ENCODE measurements around the gene NTM. TPM values are rescaled to one million over a fixed set of nuclear protein-coding genes. Genes with fewer than 3 reads are reported as not detected.

NTM gene
- total and polyA plus RNA-seq, 2 donors (not counting 3 experiments of a cell fraction or from before 2014, with no cell fraction given): 1.00 to 1.1 TPM

DNA sequence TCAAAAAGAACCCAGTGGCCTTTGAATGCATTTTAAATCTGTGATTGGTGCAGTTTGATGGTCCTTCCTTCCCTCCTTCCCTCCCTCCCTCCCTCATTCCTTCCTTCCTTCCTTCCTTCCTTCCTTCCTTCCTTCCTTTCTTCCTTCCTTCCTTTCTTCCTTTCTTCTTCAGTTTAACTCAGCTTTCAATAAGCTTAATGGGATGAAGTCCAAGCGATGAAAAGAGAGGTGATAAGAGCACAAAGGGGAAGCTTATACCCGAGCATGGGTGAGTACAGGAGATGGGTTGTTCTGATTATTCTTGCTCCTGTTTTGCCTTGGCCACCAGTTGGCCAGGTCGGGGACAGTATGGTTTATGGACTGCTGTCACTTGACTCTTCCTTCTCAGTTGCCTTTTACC lies 605.6 kb downstream of the NTM start:
- ChIA-PET CTCF (interaction anchor here (0.9 to 1.4 kb wide), 4 partner anchors 12 to 284 kb away, joined by 3 to 7 read pairs (median 4); no protein-coding TSS in a partner anchor), POLR2A (no interaction called here)
- peak; percentile 38 for FAIRE-seq
- Histone ChIP-seq H3K9me1 (replicated peaks; ENCODE audit: control insufficient read depth, extremely low read depth, insufficient read depth, low read length) (no peaks in the 10 kb centered on the region), H3K9ac (replicated peaks; ENCODE audit: extremely low read depth, insufficient read depth, low read length) (no peak overlapping the region), H3K27ac (ENCODE audit: insufficient read depth, low read depth, low read length) (no peak overlapping the region), H2AFZ (ENCODE audit: low read depth, low read length) (no peak overlapping the region), H3K79me2 (ENCODE audit: control insufficient read depth, insufficient read depth, low read length) (no peaks in the 10 kb centered on the region), H3K27me3 (ENCODE audit: control insufficient read depth in 2 of 2, insufficient read depth in 2 of 2, low read length in 2 of 2) (no peaks in the 10 kb centered on the region), H3K36me3 (ENCODE audit: control insufficient read depth in 2 of 2, extremely low read depth in 1 of 2, insufficient read depth in 2 of 2, low read length in 2 of 2) (no peaks in the 10 kb centered on the region), H3K4me1 (ENCODE audit: control insufficient read depth, extremely low read depth, insufficient read depth, low read length) (peaks cover 3% of the 10 kb centered on the region), H4K20me1 (replicated peaks; ENCODE audit: control insufficient read depth, extremely low read depth, insufficient read depth, low read length) (no peaks in the 10 kb centered on the region), H3K9me3 (replicated peaks; ENCODE audit: control insufficient read depth, insufficient read depth, low read length) (no peaks in the 10 kb centered on the region), H3K4me2 (ENCODE audit: insufficient read depth, low read length) (no peak overlapping the region), H3K4me3 (replicated peaks in 1 of 3; ENCODE audit: insufficient read depth in 1 of 3, low read depth in 1 of 3, low read length in 3 of 3) (no peak overlapping the region)
- no TSS peak for BruUV-seq (replicated peaks)
- intact Hi-C loops (cut with micrococcal nuclease) (no loop called here), dilution Hi-C loops (cut with MboI; ENCODE audit: extremely low pct_ligation_motif_present, low sequenced_read_pairs) (no loop called here)
- TF ChIP-seq POLR2AphosphoS5 (IDR thresholded peaks at IDR 0.05; ENCODE audit: insufficient read depth, low read depth, low read length): no peak
- TF ChIP-seq, protein P1, sequence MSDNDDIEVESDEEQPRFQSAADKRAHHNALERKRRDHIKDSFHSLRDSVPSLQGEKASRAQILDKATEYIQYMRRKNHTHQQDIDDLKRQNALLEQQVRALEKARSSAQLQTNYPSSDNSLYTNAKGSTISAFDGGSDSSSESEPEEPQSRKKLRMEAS (IDR thresholded peaks at IDR 0.05; ENCODE audit: insufficient read depth, insufficient read length): no peak
- TF ChIP-seq EZH2 (IDR thresholded peaks at IDR 0.05; ENCODE audit: borderline replicate concordance, low read depth, low read length, severe bottlenecking): no peak
- no peak for TF ChIP-seq JUN (IDR thresholded peaks at IDR 0.05; ENCODE audit: borderline replicate concordance, insufficient read depth, insufficient read length, low read depth)
- no peak for TF ChIP-seq FOS (IDR thresholded peaks at IDR 0.05; ENCODE audit: borderline replicate concordance, insufficient read depth, low read length)
- TF ChIP-seq POLR2A (IDR thresholded peaks at IDR 0.05; ENCODE audit: low read depth, low read length): no peak
- TF ChIP-seq MYC (IDR thresholded peaks at IDR 0.05; ENCODE audit: low read depth, low read length): no peak
- no peak for DNase-seq (ENCODE audit: low read depth, low spot score)

DNA sequence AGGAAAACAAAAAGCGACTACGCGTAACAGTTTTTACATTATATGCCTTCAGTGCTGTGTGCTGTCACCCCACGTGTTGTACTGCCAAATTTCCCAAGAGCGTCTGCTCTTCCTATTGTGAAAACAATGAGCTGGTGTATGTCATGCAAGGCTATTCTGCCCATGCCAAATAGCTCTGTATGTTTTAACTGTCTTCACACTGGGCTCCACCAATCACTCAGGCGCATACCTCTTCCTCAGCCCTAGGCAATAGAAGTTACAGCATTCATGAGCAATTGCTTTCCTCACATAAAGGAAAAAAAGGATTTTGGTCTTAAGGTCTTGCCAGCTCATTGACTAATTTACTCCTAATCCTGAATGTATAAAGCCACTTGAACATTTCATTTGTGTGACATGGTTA lies 606.8 kb downstream of the NTM start:
- H3K4me3 ChIP-seq (replicated peaks in 1 of 3; ENCODE audit: insufficient read depth in 1 of 3, low read depth in 1 of 3, low read length in 3 of 3): no peak overlapping the region
- no peak overlapping the region for H3K27ac ChIP-seq (ENCODE audit: insufficient read depth, low read depth, low read length)
- H3K4me2 ChIP-seq (ENCODE audit: insufficient read depth, low read length): no peak overlapping the region
- H3K27me3 ChIP-seq (ENCODE audit: control insufficient read depth in 2 of 2, insufficient read depth in 2 of 2, low read length in 2 of 2): no peaks in the 10 kb centered on the region
- intact Hi-C loops (cut with micrococcal nuclease) (no loop called here), dilution Hi-C loops (cut with MboI; ENCODE audit: extremely low pct_ligation_motif_present, low sequenced_read_pairs) (no loop called here)
- H3K9ac ChIP-seq (replicated peaks; ENCODE audit: extremely low read depth, insufficient read depth, low read length): no peak overlapping the region
- no peaks in the 10 kb centered on the region for H3K79me2 ChIP-seq (ENCODE audit: control insufficient read depth, insufficient read depth, low read length)
- no peaks in the 10 kb centered on the region for H3K36me3 ChIP-seq (ENCODE audit: control insufficient read depth in 2 of 2, extremely low read depth in 1 of 2, insufficient read depth in 2 of 2, low read length in 2 of 2)
- ChIA-PET POLR2A (no interaction called here), CTCF (interaction anchor here (0.8 to 2.0 kb wide), 2 partner anchors 109 to 149 kb away, joined by 4 to 12 read pairs; no protein-coding TSS in a partner anchor)
- H3K4me1 ChIP-seq (ENCODE audit: control insufficient read depth, extremely low read depth, insufficient read depth, low read length): peaks cover 3% of the 10 kb centered on the region
- DNase-seq (ENCODE audit: low read depth, low spot score) (no peak), FAIRE-seq (no peak)
- H3K9me1 ChIP-seq (replicated peaks; ENCODE audit: control insufficient read depth, extremely low read depth, insufficient read depth, low read length): no peaks in the 10 kb centered on the region
- TF ChIP-seq POLR2A (IDR thresholded peaks at IDR 0.05; ENCODE audit: low read depth, low read length) (no peak), JUN (IDR thresholded peaks at IDR 0.05; ENCODE audit: borderline replicate concordance, insufficient read depth, insufficient read length, low read depth) (no peak), POLR2AphosphoS5 (IDR thresholded peaks at IDR 0.05; ENCODE audit: insufficient read depth, low read depth, low read length) (no peak), EZH2 (IDR thresholded peaks at IDR 0.05; ENCODE audit: borderline replicate concordance, low read depth, low read length, severe bottlenecking) (no peak), MYC (IDR thresholded peaks at IDR 0.05; ENCODE audit: low read depth, low read length) (no peak), GATA2 (IDR thresholded peaks at IDR 0.05; ENCODE audit: insufficient read depth, insufficient read length, low read depth, low read length) (no peak), FOS (IDR thresholded peaks at IDR 0.05; ENCODE audit: borderline replicate concordance, insufficient read depth, low read length) (no peak)
- TF ChIP-seq, protein P1 (IDR thresholded peaks at IDR 0.05; ENCODE audit: insufficient read depth, insufficient read length): no peak
- TF ChIP-seq, protein P2, sequence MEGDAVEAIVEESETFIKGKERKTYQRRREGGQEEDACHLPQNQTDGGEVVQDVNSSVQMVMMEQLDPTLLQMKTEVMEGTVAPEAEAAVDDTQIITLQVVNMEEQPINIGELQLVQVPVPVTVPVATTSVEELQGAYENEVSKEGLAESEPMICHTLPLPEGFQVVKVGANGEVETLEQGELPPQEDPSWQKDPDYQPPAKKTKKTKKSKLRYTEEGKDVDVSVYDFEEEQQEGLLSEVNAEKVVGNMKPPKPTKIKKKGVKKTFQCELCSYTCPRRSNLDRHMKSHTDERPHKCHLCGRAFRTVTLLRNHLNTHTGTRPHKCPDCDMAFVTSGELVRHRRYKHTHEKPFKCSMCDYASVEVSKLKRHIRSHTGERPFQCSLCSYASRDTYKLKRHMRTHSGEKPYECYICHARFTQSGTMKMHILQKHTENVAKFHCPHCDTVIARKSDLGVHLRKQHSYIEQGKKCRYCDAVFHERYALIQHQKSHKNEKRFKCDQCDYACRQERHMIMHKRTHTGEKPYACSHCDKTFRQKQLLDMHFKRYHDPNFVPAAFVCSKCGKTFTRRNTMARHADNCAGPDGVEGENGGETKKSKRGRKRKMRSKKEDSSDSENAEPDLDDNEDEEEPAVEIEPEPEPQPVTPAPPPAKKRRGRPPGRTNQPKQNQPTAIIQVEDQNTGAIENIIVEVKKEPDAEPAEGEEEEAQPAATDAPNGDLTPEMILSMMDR (IDR thresholded peaks at IDR 0.05; ENCODE audit: extremely low read depth in 1 of 2, insufficient read depth in 1 of 2, low read depth in 1 of 2, low read length in 2 of 2): no peak
- no peaks in the 10 kb centered on the region for H3K9me3 ChIP-seq (replicated peaks; ENCODE audit: control insufficient read depth, insufficient read depth, low read length)
- H4K20me1 ChIP-seq (replicated peaks; ENCODE audit: control insufficient read depth, extremely low read depth, insufficient read depth, low read length): no peaks in the 10 kb centered on the region
- no TSS peak for BruUV-seq (replicated peaks)
- no peak overlapping the region for H2AFZ ChIP-seq (ENCODE audit: low read depth, low read length)

Data from endothelial cell of umbilical vein (primary cell).